OCI-LY1 (cell line): ENCODE data around the gene WFDC5.

Experiments used
- H2AFZ ChIP-seq: fragments of 200-600 bp; sonication (generic), shearing (Covaris generic); 2 replicates; pipeline ENCODE4 v1.6.0; 2014; ENCODE audit warnings: antibody characterized with exemption, mild to moderate bottlenecking, low read length
- H3F3A ChIP-seq: fragments of 200-600 bp; sonication (generic), shearing (Covaris generic); 2 replicates; pipeline ENCODE4 v1.6.0; 2014; ENCODE audit warnings: mild to moderate bottlenecking, antibody characterized with exemption, low read length, moderate library complexity; ENCODE audit not compliant: insufficient read depth
- H3K27ac ChIP-seq: fragments of 200-600 bp; sonication (generic); 2 replicates; pipeline ENCODE4 v1.5.1; 2014; ENCODE audit warnings: low read length, mixed run types, mild to moderate bottlenecking, low read depth; ENCODE audit not compliant: poor library complexity, severe bottlenecking
- H3K27me3 ChIP-seq: fragments of 200-600 bp; sonication (generic); 2 replicates; pipeline ENCODE4 v1.6.0; 2014; ENCODE audit warnings: antibody characterized with exemption, mild to moderate bottlenecking, low read length, moderate library complexity; ENCODE audit not compliant: insufficient read depth
- H3K36me3 ChIP-seq: fragments of 200-600 bp; sonication (generic); 2 replicates; pipeline ENCODE4 v1.6.1; 2014; ENCODE audit warnings: mild to moderate bottlenecking, antibody characterized with exemption, low read length, moderate library complexity, mixed read lengths; ENCODE audit not compliant: insufficient read depth
- H3K4me1 ChIP-seq: fragments of 200-600 bp; sonication (generic); 2 replicates; pipeline ENCODE4 v1.5.1; 2014; ENCODE audit warnings: mild to moderate bottlenecking, low read length, moderate library complexity; ENCODE audit not compliant: insufficient read depth, severe bottlenecking
- H3K4me2 ChIP-seq: fragments of 200-600 bp; sonication (generic), shearing (Covaris generic); 2 replicates; pipeline ENCODE4 v1.6.1; 2014; ENCODE audit warnings: low read length
- H3K4me3 ChIP-seq: fragments of 200-600 bp; sonication (generic); 2 replicates; pipeline ENCODE4 v1.5.1; 2014; ENCODE audit warnings: low read length, low read depth, mild to moderate bottlenecking, mixed read lengths; ENCODE audit not compliant: poor library complexity, severe bottlenecking
- H3K79me2 ChIP-seq: fragments of 200-600 bp; shearing (Covaris generic); 2 replicates; pipeline ENCODE4 v1.6.1; 2016; ENCODE audit warnings: mixed run types, low read length, mixed read lengths; ENCODE audit not compliant: insufficient read depth
- H3K9ac ChIP-seq: fragments of 200-600 bp; sonication (generic), shearing (Covaris generic); 2 replicates; pipeline ENCODE4 v1.6.1; 2014; ENCODE audit warnings: mild to moderate bottlenecking, low read length, mixed read lengths
- H3K9me2 ChIP-seq: fragments of 200-600 bp; sonication (generic), shearing (Covaris generic); 2 replicates; pipeline ENCODE4 v1.6.1; 2014; ENCODE audit warnings: low read depth, mild to moderate bottlenecking, low read length, mixed read lengths
- H3K9me3 ChIP-seq: fragments of 200-600 bp; shearing (Covaris generic); 2 replicates; pipeline ENCODE4 v1.6.1; 2014; ENCODE audit warnings: low read length, mixed read lengths
- H4K20me1 ChIP-seq: fragments of 200-600 bp; sonication (generic), shearing (Covaris generic); 2 replicates; pipeline ENCODE4 v1.6.0; 2016; ENCODE audit warnings: mild to moderate bottlenecking, low read length; ENCODE audit not compliant: insufficient read depth
- CTCF ChIP-seq: fragments of 200-600 bp; sonication (generic), shearing (Covaris generic); IDR thresholded peaks from 2 replicates; pipeline ENCODE4 v1.5.1; 2017; ENCODE audit warnings: mild to moderate bottlenecking, antibody characterized with exemption, low read length, moderate library complexity, mixed read lengths
- EZH2 ChIP-seq: fragments of 200-600 bp; sonication (generic), shearing (Covaris generic); IDR thresholded peaks from 2 replicates; pipeline ENCODE4 v1.8.0; 2017; ENCODE audit warnings: borderline replicate concordance, mixed run types, mild to moderate bottlenecking, antibody characterized with exemption, low read length, moderate library complexity, mixed read lengths

The WFDC5 gene

GRCh38 chr20:45061244-45061643 lies 53.7 kb downstream of the WFDC5 start:
- H3K79me2 ChIP-seq: peaks cover 21% of the 10 kb centered on the region
- no peaks in the 10 kb centered on the region for H3K9me2 ChIP-seq

GRCh38 chr20:45060294-45060693 lies 54.7 kb downstream of the WFDC5 start:
- no peak overlapping the region for H3K27ac ChIP-seq
- H4K20me1 ChIP-seq: no peaks in the 10 kb centered on the region

More at GRCh38 chr20:45061244-45061643, 53.7 kb downstream of the WFDC5 start:
- no peak for TF ChIP-seq CTCF
- no peak overlapping the region for H2AFZ ChIP-seq
- H3F3A ChIP-seq: no peaks in the 10 kb centered on the region
- no peaks in the 10 kb centered on the region for H3K9me3 ChIP-seq
- no peaks in the 10 kb centered on the region for H3K27me3 ChIP-seq
- no peak overlapping the region for H3K4me2 ChIP-seq
- H3K4me3 ChIP-seq: no peak overlapping the region
- H3K27ac ChIP-seq: no peak overlapping the region
- no peaks in the 10 kb centered on the region for H4K20me1 ChIP-seq
- H3K4me1 ChIP-seq: no peaks in the 10 kb centered on the region
- H3K36me3 ChIP-seq: peaks cover 66% of the 10 kb centered on the region
- H3K9ac ChIP-seq: no peak overlapping the region

More at GRCh38 chr20:45060294-45060693, 54.7 kb downstream of the WFDC5 start:
- H3K4me1 ChIP-seq: no peaks in the 10 kb centered on the region
- H3K4me2 ChIP-seq: no peak overlapping the region
- peaks cover 68% of the 10 kb centered on the region for H3K36me3 ChIP-seq
- H3K79me2 ChIP-seq: peaks cover 17% of the 10 kb centered on the region; the same call in 1 of the 2 replicates
- TF ChIP-seq EZH2 (no peak), CTCF (no peak)
- no peaks in the 10 kb centered on the region for H3K9me3 ChIP-seq
- no peaks in the 10 kb centered on the region for H3K9me2 ChIP-seq
- no peaks in the 10 kb centered on the region for H3K27me3 ChIP-seq
- no peak overlapping the region for H3K9ac ChIP-seq
- no peak overlapping the region for H3K4me3 ChIP-seq
- H3F3A ChIP-seq: no peaks in the 10 kb centered on the region
- H2AFZ ChIP-seq: no peak overlapping the region
